ENCODE results near the gene ZBTB42.

The ZBTB42 gene

DNA sequence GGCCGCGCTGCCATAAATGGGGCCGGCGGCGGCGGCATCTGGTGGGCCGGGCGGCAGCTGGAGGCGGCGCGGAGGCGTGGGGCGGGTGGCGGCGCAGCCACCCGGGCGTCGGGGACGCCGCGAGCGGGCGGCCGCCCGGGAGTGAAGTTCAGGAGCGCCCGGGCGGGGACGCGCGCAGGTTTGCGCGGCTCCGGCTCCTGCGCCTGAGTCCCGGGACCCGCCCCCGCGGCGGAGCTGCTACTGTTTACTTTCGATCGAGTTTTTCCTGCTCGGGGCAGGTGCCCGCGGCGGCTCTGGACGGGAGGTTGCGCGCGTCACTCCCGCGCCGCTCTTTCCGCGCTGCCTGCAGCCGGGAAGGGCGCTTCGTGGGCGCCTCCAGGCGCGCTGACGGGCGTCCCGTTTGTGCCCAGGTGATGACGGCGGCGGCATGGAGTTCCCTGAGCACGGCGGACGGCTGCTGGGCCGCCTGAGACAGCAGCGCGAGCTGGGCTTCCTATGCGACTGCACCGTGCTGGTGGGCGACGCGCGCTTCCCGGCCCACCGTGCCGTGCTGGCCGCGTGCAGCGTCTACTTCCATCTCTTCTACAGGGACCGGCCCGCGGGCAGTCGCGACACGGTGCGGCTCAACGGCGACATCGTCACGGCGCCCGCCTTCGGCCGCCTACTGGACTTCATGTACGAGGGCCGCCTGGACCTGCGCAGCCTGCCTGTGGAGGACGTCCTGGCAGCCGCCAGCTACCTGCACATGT, at the start of gene ZBTB42:
Gene ZBTB42 (plus strand): TSS at position 331 of the 749 bp plus-strand sequence. CDS start 97 bp downstream, at position 428.
- peak; percentile 73 for DNase-seq (ENCODE audit: low spot score)

DNA sequence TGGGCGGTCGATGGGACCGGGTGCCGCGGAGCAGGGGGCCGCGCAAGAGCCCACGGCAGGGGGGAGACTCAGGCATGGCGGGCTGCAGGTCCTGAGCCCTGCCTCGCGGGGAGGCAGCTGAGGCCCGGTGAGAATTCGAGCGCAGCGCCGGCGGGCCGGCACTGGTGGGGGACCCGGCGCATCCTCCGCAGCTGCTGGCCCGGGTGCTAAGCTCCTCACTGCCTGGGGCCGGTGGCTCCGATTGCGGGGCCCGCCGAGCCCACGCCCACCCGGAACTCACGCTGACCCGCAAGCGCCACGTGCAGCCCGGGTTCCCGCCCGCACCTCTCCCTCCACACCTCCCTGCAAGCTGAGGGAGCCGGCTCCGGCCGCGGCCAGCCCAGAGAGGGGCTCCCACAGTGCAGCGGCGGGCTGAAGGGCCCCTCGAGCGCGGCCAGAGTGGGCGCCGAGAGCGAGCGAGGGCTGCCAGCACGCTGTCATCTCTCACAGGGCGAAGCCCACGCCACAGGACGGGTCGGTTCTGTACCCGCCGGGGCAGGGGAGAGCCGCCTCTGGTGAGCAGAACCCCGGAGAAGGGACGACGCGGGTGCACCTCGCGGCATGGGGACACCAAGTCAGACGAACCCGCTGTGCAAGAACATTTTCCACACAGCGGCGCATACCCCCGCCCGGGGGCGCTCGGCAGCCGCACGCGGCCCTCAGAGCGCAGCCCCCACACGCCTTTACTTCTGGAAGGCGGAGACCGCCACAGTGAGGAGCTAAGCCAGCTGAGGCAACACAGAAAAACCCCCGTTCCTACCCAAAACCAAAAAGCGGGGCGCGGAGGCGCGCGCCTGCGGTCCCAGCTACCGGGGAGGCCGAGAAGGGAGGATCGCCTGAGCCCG, 49.1 kb upstream of the ZBTB42 start:
- DNase-seq (ENCODE audit: low spot score): no peak

DNA sequence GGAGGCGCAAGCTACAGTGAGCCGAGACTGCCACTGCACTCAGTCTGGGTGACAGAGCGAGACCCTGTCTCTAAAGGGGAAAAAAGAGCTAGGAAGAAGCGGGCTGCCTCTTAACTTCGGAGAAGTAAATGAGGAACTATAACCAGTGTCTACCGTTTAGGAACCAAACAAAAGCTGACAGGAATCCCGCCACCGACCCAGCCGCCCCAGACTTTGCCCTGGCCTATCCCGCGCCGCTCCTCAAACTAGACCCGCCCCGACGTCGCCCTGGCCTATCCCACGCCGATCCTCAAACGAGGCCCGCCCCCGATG, 48.5 kb upstream of the ZBTB42 start:
- DNase-seq (ENCODE audit: low spot score): no peak

- peak; percentile 99 for DNase-seq (ENCODE audit: low spot score)
Measured at GRCh38 chr14:104752735-104753527, 48.0 kb upstream of the ZBTB42 start, which contains the start of gene SIVA1. TSS of gene SIVA1 (plus strand) at chr14:104753147. CDS start at chr14:104753202, 55 bp downstream.

DNA sequence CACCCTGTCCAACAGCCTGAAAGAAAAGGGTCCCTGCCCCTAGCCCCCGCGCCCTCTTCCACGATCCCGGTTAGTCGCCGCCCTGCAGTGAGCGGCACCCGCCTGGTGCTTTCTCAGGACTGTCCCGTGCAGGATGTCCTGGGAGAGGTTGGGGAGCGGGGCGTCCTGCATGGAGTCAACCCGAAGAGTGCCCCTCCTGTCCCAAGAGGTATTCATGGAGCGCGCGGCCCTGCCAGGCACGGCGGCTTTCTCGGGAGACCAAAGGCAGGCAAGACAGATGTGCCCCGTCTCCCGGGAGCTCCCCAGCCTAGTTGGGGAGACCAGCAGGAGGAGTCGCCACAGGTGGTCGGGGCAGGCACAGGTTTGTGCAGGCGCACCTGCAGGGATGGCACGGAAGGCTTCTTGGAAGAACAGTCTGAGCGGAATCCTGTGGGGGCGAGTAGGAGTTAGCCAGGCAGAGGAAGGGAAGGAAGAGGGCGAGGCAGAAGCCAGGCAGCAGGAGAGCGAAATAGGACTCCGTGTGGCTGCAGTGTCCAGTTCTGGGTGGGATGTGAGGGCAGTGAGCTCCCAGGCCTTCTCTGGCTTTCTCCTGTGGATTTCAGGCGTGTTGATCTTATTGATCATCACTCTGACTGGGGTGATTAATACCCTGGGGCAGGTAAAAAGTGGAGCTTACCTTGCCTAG, 47.2 kb upstream of the ZBTB42 start:
- DNase-seq (ENCODE audit: low spot score): no peak

DNA sequence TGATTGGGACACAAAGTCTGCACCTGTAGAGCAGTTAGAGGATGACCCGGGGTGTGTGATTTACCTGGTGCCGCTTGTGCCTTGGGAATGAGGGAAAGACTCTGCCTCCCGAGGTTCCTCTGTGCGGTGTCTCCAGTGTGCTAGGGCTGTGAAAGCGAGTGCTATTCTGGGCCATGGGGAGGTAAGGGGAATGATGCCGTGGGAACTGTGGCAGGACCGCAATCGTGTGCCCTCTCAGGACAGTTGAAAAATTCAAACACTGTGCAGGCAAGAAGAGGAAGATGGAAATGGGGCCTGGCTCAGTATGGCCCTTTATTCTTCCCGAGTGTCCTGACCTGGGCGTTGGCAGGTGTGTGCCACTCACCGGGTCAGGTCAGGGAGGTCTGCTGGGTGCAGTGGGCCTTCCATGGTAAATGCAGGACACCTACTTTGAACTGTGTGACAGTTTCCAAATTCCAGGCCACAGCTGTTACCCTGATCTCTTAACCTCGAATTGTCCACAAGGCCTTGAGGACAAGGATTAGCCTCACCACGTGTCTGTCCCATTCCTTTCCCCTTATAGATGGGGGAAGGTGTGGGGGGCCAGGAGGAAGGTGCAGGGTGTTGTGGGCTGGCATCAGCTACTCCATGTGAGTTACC, 46.6 kb upstream of the ZBTB42 start:
- DNase-seq (ENCODE audit: low spot score): no peak

GRCh38 chr14:104755621-104756020, 45.3 kb upstream of the ZBTB42 start:
- DNase-seq (ENCODE audit: low spot score): no peak

- DNase-seq (ENCODE audit: low spot score): no peak
Measured at GRCh38 chr14:104756477-104757237, 44.2 kb upstream of the ZBTB42 start.

- no peak for DNase-seq (ENCODE audit: low spot score)
Measured at GRCh38 chr14:104757238-104757585, 43.7 kb upstream of the ZBTB42 start.

- DNase-seq (ENCODE audit: low spot score): no peak
Measured at GRCh38 chr14:104757681-104758392, 43.1 kb upstream of the ZBTB42 start.

DNA sequence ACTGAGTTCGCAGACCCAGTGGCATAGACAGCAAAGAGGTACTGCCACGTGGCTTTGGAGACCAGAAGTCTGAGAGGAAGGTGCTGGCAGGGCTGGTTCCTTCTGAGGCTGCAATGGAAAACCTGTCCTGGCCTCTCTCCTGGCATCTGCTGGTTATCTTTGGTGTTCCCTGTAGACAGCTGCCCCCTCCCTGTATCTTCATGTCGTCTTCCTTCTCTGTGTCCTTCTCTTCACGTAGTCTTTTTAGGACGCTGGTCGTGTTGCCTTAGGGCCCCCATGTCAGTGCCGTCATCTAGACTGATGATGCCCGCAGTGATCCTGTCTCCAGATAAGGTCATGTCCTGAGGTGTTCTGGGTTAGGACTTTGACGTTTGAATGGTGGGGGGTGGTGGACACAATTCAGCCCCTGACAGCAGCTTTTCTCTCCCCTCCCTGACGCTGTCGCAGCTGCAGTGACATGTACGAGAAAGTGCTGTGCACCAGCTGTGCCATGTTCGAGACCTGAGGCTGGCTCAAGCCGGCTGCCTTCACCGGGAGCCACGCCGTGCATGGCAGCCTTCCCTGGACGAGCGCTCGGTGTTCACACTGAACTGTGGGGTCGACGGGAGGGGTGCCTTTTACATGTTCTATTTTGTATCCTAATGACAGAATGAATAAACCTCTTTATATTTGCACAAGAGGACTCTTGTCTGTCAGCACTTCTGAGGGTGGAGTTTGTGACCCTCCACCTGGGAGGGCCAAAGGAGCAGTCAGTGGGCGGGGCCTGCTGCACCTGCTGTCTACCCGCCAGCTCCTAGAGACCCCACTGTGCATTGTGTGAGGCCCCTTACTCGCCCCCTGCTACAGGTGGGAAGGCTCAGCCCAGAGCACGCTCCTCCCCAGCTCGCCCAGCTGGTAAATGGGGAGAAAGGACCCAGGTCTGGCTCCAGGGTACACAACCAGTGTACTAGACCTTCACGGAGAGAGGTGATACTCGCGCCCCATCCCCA, 41.6 kb upstream of the ZBTB42 start:
- DNase-seq (ENCODE audit: low spot score): no peak

DNA sequence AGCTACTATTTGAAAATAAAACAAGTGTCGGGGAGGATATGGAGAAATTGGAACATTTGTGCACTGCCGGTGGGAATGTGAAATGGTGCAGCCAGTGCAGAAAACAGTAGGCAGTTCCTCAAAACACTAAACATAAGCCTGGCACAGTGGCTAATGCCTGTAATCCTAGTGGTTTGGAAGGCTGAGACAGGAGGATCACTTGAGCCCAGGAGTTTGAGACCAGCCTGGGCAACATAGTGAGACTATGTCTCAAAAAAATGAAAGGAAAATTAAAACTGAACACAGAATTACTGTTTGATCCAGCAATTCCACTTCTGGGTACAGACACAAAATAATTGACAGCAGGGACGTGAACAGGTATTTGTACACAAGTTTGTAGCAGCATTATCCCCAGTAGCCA, 35.4 kb upstream of the ZBTB42 start:
- DNase-seq (ENCODE audit: low spot score): no peak

DNA sequence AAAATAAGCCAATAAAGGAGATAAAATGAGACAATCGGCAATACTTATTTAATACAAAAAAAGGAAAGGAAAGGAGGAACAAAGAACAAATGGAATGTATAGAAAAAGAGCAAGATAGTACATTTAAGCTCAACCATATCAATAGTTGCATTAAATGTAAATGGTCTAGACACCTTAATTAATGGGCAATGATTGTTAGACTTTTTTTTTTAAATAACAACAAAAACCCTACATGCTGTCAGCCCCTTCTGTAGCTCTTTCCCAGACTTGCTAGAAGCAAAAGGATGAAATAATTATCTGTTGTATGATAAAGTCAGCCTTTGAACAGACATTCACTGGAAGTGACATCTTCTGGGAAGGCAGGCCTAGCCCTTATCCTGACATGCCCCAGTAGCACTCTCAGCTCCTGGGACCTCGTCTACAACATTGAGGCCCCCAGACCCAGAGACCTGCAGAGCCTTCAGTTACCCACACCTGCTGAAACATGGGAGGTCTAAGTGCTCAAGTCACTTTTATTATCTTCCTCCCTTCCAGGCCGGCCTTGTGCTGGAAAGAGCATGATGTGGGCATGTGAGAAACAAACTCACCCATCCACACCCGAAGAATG, 34.5 kb upstream of the ZBTB42 start:
- no peak for DNase-seq (ENCODE audit: low spot score)

GRCh38 chr14:104766863-104767633, 33.9 kb upstream of the ZBTB42 start:
- DNase-seq (ENCODE audit: low spot score): no peak

DNA sequence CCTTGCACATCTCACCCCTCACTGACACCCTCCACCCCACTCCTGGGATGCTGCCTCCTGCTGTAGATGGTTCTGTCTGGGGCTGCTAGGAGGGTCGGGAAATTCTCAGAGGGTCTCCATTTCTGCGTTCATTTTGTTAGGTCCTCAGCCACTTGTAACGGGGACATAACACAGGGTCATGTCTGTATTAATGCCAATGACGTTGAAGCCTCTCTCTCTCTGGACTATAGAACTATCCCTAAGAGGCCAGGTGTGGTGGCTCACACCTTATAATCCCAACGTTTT, 33.3 kb upstream of the ZBTB42 start:
- DNase-seq (ENCODE audit: low spot score): no peak

GRCh38 chr14:104768437-104769323, 32.2 kb upstream of the ZBTB42 start:
- DNase-seq (ENCODE audit: low spot score): peak; percentile 70

Measured in LoVo (cell line).